NK-92 (cell line): ENCODE data around the gene IRF4.

ENCODE experiments used
- DNase-seq: peaks from one replicate; lab custom pipeline; 2025; ENCODE audit not compliant: unreplicated experiment; lab: John Stamatoyannopoulos, UW

IRF4 gene

GRCh38 chr6:391559-392440 is at the start of gene IRF4:
Gene IRF4 (plus strand): TSS chr6:391752. CDS start chr6:393153, 1,401 bp downstream.
- no peak for DNase-seq

GRCh38 chr6:341914-342831 is 49.4 kb upstream of the IRF4 start:
- DNase-seq = no peak

GRCh38 chr6:342832-343179 is 48.7 kb upstream of the IRF4 start:
- DNase-seq = no peak

DNA sequence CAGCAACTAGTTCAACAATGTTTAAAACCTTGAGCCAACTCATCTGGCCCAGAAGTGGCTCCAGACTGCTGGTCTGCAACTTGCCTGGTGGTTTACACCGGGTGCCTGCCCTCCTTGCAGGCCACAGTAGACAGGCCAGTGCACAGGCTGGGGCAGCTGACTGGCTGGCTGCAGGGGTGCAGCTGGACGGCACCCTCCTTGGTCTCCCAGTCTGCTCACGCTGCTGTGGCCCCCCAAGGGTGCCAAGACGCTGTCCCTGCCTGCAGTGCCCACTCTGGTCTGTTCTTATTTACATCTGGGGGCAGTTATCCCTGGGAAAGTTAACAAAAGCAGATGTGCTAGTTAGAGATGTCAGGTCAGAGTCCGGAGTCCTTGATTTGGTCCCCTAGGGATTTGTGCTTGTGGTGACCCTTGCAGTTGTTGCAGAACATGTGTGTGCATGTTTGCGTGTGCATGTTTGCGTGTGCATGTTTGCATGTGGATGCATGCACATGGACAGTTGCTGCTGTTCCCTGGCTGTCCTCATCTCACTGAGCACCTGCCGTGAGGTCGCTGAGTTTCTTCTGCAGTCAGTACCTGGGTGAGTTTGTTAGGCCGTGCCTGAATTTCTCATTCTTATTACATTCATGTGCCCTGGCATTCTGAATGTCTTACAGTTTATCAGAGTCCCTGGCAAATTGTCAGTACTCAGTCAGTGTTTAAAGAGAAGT is 48.2 kb upstream of the IRF4 start:
- DNase-seq = no peak

GRCh38 chr6:343960-344815 is 47.4 kb upstream of the IRF4 start:
- DNase-seq = no peak

- no peak for DNase-seq
Measured at GRCh38 chr6:344816-345340, 46.7 kb upstream of the IRF4 start.

- no peak for DNase-seq
Measured at GRCh38 chr6:345747-346385, 45.7 kb upstream of the IRF4 start.

DNA sequence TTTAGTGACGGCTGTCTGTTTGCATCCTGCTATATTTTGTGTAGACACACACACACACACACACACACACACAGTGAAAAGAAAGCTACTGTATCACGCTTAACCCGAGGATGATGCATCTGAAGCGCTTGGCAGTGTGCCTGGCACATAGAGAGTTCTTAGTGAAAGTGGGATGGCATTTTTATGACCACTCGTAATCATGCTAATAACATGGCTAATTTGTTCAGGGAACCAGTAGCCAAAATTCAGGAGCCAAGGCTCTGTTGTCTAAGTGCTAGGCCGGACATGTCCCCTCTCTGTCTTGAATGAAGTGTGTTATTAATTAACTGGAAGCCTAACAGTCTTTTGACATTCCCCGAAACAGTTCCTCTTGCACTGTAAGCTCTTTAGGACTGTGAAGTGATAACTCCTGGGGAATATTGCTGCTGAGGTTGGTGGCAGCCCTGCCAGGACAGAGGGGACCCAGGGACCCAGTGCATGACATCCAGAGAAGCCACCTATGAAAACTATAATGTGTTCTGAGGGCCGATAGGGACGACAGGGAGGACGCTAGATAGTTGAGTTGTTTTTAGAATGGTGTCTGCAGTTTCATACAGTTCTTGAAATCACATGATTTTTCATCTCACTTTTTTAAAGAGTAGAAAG is 45.0 kb upstream of the IRF4 start:
- DNase-seq = no peak

- no peak for DNase-seq
Measured at GRCh38 chr6:347232-347631, 44.3 kb upstream of the IRF4 start.

DNA sequence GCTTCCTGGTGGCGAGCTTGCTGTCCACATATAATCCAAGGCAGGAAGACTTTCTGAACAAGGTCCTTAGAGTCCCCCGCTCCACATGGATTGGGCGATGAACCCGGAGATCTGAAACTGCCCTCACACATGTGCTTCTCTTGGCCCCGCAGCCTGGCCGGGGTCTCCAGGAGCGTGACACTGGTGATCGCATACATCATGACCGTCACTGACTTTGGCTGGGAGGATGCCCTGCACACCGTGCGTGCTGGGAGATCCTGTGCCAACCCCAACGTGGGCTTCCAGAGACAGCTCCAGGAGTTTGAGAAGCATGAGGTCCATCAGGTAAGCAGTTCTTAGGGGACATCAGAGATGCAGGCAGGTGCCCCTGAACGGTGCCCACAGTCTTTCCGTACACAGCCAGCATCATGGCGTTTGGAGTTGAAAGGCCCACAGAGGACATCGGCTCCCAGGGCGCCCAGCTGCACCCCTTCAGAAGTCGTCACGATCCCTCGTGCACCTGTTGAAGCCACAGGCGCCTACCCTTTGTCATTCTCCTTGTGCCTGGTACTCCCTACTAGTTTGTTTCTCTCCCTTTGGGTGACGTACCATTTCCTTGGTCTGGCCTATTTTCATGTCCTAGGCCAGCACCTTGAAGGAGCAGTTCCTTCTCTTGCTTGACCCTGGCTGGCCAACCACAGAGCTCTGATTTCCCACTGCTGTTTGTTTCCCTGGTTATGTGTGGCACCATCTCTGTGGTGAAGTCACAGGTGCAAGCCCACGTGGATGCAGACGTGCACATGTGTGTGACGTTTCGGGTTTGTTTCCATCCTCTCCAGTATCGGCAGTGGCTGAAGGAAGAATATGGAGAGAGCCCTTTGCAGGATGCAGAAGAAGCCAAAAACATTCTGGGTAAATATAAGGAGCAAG is 43.3 kb upstream of the IRF4 start:
- no peak for DNase-seq

DNA sequence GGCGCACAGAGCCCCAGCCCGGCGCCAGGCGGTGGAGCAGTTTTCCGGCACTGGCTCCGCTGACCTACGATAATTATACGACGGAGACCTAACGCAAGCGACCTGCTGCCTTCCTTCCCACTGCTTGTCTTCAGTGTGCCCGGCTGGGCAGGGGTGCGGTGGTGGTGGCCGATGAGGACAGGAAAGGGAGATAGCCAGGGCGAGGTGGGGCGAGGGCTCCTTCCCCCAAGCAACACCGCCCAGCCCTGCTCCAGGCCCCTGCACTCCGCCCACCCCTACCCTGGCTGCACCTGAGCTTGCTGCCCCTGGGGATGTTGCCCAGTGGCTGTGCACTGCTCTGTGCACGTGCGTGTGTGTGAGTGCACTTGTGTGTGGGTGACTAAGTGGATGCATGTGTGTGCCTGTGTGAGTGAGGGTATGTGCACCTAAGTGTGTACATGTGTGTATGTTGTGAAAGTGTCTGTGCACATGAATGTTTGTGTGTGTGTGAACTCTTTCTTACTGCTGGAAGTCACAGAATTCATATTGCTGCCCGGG is 42.6 kb upstream of the IRF4 start:
- no peak for DNase-seq

DNA sequence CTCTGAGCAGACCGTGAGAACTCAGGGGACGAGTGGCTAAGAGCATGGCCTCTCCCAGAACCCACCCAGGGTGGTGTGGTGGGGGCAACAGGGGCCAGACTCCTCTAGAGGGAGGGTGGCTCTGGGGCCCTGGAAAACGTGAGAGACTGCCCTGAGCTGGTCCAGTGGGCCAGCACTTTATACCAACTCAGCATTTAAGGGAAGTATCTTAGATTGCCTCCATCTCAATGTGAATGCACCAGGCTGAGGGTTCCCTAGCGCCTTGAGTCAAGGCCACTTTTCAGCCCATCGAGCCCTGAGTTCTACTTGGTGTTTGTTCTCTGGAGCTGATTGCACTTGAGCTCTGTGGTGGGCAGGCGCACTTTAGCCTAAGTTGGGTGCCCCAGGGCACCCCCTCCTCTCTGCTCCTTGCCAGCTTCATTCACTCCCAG is 42.0 kb upstream of the IRF4 start:
- DNase-seq = no peak

DNA sequence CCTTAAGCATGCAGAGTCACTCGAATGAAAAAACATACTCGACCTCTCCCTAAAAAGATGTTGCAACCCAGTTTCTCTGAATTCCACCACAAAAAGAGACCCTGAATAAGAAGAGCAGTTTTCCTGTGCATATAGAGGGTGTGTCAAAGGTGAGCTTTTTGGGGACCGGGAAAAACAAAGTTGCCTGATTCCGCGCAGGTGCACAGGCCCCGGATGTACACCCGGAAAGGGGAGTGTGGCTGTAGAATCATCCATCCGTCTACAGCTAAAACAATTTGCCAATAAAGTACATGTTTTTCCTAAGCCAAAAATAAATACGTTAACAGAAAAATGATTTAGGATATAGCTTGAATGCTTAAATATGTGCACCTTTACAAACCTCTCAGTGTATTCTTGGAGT is 41.2 kb upstream of the IRF4 start:
- no peak for DNase-seq

DNA sequence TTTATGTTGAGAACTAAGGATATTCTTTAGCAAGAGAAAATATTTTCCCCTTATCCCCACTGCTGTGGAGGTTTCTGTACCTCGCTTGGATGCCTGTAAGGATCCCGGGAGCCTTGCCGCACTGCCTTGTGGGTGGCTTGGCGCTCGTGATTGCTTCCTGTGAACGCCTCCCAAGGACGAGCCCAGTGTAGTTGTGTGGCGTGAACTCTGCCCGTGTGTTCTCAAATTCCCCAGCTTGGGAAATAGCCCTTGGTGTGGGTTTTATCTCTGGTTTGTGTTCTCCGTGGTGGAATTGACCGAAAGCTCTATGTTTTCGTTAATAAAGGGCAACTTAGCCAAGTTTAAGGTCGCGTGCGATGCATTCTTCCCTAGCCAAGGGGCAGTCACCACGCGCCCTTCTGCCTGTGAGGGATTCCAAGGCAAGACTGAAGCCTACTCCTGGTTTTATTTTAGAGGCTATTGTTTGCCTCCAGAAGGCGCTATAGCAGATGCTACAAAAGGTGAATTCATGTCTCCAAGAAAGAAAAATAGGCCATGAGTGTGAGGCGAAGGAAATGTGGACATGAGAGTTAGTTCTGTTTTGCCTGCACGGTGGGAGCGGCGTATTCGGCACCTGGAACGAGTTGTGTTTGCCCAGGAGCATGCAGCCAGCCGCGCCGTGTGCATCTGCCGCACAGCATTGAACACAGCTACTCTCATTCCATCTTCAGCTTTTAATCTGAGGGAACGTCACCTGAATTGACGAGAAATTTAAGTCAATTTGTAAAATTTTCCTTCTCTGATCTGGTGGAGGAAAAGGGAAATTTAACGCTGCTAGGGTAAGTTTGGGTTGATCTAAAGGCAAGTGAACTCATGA is 40.3 kb upstream of the IRF4 start:
- DNase-seq = no peak

DNA sequence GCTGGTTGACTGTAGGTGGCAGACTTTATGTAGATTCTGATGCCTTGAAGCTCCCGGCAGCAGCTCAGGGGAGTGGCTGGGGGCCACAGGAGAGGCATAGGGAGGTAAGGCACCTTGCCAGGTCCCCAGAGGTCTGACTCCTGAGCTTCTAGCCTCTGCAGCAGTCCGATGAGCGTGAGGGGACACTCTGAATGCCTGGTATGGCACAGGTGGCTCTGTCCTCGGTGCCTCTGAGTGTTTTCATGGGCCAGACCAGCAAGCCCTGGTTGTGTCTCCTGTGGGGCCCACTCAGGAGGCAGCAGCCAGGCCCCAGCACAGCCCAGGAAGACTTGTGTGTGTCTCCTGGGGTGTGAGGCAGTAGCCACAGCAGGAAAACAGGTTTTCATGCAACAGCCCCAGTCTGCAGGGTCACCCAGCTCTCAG is 39.7 kb upstream of the IRF4 start:
- DNase-seq = no peak

- DNase-seq = no peak
Measured at GRCh38 chr6:352474-352873, 39.1 kb upstream of the IRF4 start.

GRCh38 chr6:352896-353470 is 38.6 kb upstream of the IRF4 start:
- no peak for DNase-seq
